Astrocyte (in vitro differentiated cells and primary cell): ENCODE data around the gene DENND4B. TPM values are rescaled to one million over a fixed set of nuclear protein-coding genes. Genes with fewer than 3 reads are reported as not detected.

Experiments used
- DNase-seq: peaks from one replicate; pipeline ENCODE4 v3.0.0-alpha.2; 2010; ENCODE audit warnings: low read depth
- FAIRE-seq: peaks from 2 replicates; lab custom pipeline; 2011; peaks lifted over from hg19 to GRCh38; lab: Jason Lieb, UNC
- H2AFZ ChIP-seq: 2 replicates; pipeline ENCODE4 v1.6.0; 2012; ENCODE audit warnings: low read depth, low read length, inconsistent platforms
- H3K27ac ChIP-seq: 2 replicates; pipeline ENCODE4 v1.5.1; 2011; ENCODE audit warnings: low read depth, low read length, inconsistent platforms
- H3K27me3 ChIP-seq: 2 replicates; pipeline ENCODE4 v1.6.0; 2011; ENCODE audit warnings: low read length, inconsistent platforms; ENCODE audit not compliant: insufficient read depth
- H3K36me3 ChIP-seq: 2 replicates; pipeline ENCODE4 v1.5.1; 2011; ENCODE audit warnings: low read length, inconsistent platforms; ENCODE audit not compliant: insufficient read depth
- H3K4me1 ChIP-seq: 2 replicates; pipeline ENCODE4 v1.5.1; 2011; ENCODE audit warnings: low read length, inconsistent platforms; ENCODE audit not compliant: insufficient read depth
- H3K4me2 ChIP-seq: 2 replicates; pipeline ENCODE4 v1.6.0; 2012; ENCODE audit warnings: low read length, inconsistent platforms
- H3K4me3 ChIP-seq: 2 replicates; pipeline ENCODE4 v1.5.1; 2011; ENCODE audit warnings: low read depth, mild to moderate bottlenecking, low read length, inconsistent platforms; ENCODE audit not compliant: insufficient read depth
- H3K79me2 ChIP-seq: 2 replicates; pipeline ENCODE4 v1.6.0; 2012; ENCODE audit warnings: mild to moderate bottlenecking, low read length, inconsistent platforms; ENCODE audit not compliant: insufficient read depth
- H3K9ac ChIP-seq: 2 replicates; pipeline ENCODE4 v1.6.0; 2012; ENCODE audit warnings: mild to moderate bottlenecking, low read length, inconsistent platforms
- H3K9me3 ChIP-seq: 2 replicates; pipeline ENCODE4 v1.5.1; 2012; ENCODE audit warnings: low read depth, mild to moderate bottlenecking, low read length, inconsistent platforms; ENCODE audit not compliant: insufficient read depth
- H4K20me1 ChIP-seq: 2 replicates; pipeline ENCODE4 v1.6.0; 2012; ENCODE audit warnings: low read length, inconsistent platforms; ENCODE audit not compliant: insufficient read depth
- H3K27ac Mint-ChIP-seq: one replicate; pipeline ENCODE4 v1.8.0; 2021; ENCODE audit warnings: mild to moderate bottlenecking, mixed read lengths; ENCODE audit not compliant: unreplicated experiment
- H3K27me3 Mint-ChIP-seq: one replicate; pipeline ENCODE4 v1.8.0; 2021; ENCODE audit warnings: low read depth, mixed read lengths; ENCODE audit not compliant: unreplicated experiment
- H3K36me3 Mint-ChIP-seq: one replicate; pipeline ENCODE4 v1.8.0; 2021; ENCODE audit warnings: low read depth, mixed read lengths; ENCODE audit not compliant: unreplicated experiment
- H3K4me1 Mint-ChIP-seq: one replicate; pipeline ENCODE4 v1.8.0; 2021; ENCODE audit warnings: low read depth, mixed read lengths; ENCODE audit not compliant: unreplicated experiment
- H3K4me3 Mint-ChIP-seq: one replicate; pipeline ENCODE4 v1.8.0; 2021; ENCODE audit warnings: mild to moderate bottlenecking, moderate library complexity, mixed read lengths; ENCODE audit not compliant: unreplicated experiment
- H3K9me3 Mint-ChIP-seq: one replicate; pipeline ENCODE4 v1.8.0; 2021; ENCODE audit warnings: mild to moderate bottlenecking, mixed read lengths; ENCODE audit not compliant: unreplicated experiment
- EZH2 ChIP-seq: IDR thresholded peaks from 2 replicates; pipeline ENCODE4 v1.6.1; 2012; ENCODE audit warnings: mild to moderate bottlenecking, low read length, inconsistent platforms; ENCODE audit not compliant: insufficient read depth
- total RNA-seq: library from RNA; stranded (reverse); gene quantifications from 2 replicates; pipeline ENCODE4 v1.2.1, GENCODE V29; 2021
- TF ChIP-seq, protein P1 (sequence below): IDR thresholded peaks from 2 replicates; pipeline ENCODE4 v1.5.1; 2011; ENCODE audit warnings: low read depth, mild to moderate bottlenecking, inconsistent platforms, low read length, moderate library complexity; ENCODE audit not compliant: insufficient read depth

Gene DENND4B
- total RNA-seq, 1 donor from 2014 or later: 31.3 TPM

GRCh38 chr1:153922076-153922971 is 24.2 kb downstream of the DENND4B start:
- Histone ChIP-seq H3K4me2 (peak overlapping the region; percentile 89), H3K4me1 (peaks cover 31% of the 10 kb centered on the region), H3K27me3 (no peaks in the 10 kb centered on the region), H4K20me1 (peaks cover 47% of the 10 kb centered on the region), H3K9ac (peak overlapping the region; percentile 80), H2AFZ (peak overlapping the region; percentile 58), H3K9me3 (no peaks in the 10 kb centered on the region), H3K36me3 (no peaks in the 10 kb centered on the region), H3K79me2 (peaks cover 48% of the 10 kb centered on the region), H3K27ac (peak overlapping the region; percentile 71), H3K4me3 (peak overlapping the region; percentile 71)
- DNase-seq (no peak), FAIRE-seq (no peak)
- Mint-ChIP-seq H3K4me1 (peaks cover 28% of the 10 kb centered on the region), H3K27ac (peak overlapping the region; percentile 80), H3K4me3 (peak overlapping the region; percentile 95), H3K9me3 (no peaks in the 10 kb centered on the region), H3K36me3 (no peaks in the 10 kb centered on the region), H3K27me3 (no peaks in the 10 kb centered on the region)
- TF ChIP-seq, protein P1, sequence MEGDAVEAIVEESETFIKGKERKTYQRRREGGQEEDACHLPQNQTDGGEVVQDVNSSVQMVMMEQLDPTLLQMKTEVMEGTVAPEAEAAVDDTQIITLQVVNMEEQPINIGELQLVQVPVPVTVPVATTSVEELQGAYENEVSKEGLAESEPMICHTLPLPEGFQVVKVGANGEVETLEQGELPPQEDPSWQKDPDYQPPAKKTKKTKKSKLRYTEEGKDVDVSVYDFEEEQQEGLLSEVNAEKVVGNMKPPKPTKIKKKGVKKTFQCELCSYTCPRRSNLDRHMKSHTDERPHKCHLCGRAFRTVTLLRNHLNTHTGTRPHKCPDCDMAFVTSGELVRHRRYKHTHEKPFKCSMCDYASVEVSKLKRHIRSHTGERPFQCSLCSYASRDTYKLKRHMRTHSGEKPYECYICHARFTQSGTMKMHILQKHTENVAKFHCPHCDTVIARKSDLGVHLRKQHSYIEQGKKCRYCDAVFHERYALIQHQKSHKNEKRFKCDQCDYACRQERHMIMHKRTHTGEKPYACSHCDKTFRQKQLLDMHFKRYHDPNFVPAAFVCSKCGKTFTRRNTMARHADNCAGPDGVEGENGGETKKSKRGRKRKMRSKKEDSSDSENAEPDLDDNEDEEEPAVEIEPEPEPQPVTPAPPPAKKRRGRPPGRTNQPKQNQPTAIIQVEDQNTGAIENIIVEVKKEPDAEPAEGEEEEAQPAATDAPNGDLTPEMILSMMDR: no peak
- TF ChIP-seq EZH2: no peak

- peaks cover 54% of the 10 kb centered on the region for H3K79me2 ChIP-seq
- H2AFZ ChIP-seq: no peak overlapping the region
- Mint-ChIP-seq H3K27me3 (no peaks in the 10 kb centered on the region), H3K9me3 (no peaks in the 10 kb centered on the region), H3K36me3 (no peaks in the 10 kb centered on the region), H3K4me1 (peaks cover 28% of the 10 kb centered on the region), H3K4me3 (peak overlapping the region; percentile 95), H3K27ac (peak overlapping the region; percentile 80)
- H3K36me3 ChIP-seq: no peaks in the 10 kb centered on the region
- TF ChIP-seq, protein P1: no peak
- no peak for TF ChIP-seq EZH2
- H3K4me1 ChIP-seq: peaks cover 31% of the 10 kb centered on the region
- peak overlapping the region; percentile 71 for H3K4me3 ChIP-seq
- H3K9me3 ChIP-seq: no peaks in the 10 kb centered on the region
- no peak for FAIRE-seq
- H4K20me1 ChIP-seq: peaks cover 51% of the 10 kb centered on the region
- H3K9ac ChIP-seq: peak overlapping the region; percentile 80
- H3K27ac ChIP-seq: no peak overlapping the region
- H3K4me2 ChIP-seq: peak overlapping the region; percentile 89
- H3K27me3 ChIP-seq: no peaks in the 10 kb centered on the region
- DNase-seq: no peak
These were observed 24.8 kb downstream of the DENND4B start for GRCh38 chr1:153921803-153922075.
